HG03521 (cell line): ENCODE results near the gene CSNK2A2.
A peak's percentile ranks its signal among the peaks of the same experiment; 100 is the strongest.

ENCODE experiments used
- ATAC-seq: cut with Tn5 transposase; IDR thresholded peaks from one replicate; pipeline ENCODE4 v1.9.1; 2021; ENCODE audit warnings: mild to moderate bottlenecking, moderate library complexity; ENCODE audit not compliant: unreplicated experiment

CSNK2A2 gene

DNA sequence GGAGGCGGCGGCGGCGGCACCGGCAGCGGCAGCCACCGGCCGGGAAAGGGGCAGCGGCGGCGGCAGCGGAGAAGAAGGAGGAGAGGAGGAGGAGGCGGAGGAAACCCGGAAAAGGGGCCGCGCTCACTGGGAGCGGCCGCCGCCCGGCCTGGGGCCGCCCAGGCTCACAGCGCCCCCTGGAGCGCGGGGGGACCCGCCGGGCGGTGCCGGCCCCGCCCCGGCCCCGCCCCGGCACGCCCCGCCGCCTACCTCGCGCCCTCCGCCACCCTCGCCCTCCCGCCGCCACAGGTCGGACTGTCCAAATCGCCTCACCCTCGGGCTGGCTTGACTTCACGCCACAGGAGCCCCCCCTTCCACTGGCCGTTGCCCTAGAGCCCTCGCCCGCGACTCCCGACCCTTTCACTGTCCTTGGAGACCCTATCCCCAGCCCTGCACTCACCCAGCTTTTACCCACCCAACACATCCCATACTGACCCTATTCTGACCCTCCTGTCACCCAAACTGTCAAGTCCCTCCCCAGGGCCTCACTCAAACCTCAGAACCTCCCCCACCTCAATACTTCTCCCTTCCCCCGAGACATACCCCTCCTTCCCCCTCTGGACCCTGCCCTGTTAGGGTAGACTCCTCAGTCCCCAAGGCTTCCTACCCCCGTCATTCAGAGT lies at the start of gene CSNK2A2:
Gene CSNK2A2, minus strand, starts transcription at position 85 of the 662 bp plus-strand sequence. CDS start 370 bp downstream, outside the sequence.
- peak; percentile 89 for ATAC-seq

GRCh38 chr16:58243528-58244004 lies 45.7 kb upstream of the CSNK2A2 start:
- ATAC-seq: peak; percentile 87

DNA sequence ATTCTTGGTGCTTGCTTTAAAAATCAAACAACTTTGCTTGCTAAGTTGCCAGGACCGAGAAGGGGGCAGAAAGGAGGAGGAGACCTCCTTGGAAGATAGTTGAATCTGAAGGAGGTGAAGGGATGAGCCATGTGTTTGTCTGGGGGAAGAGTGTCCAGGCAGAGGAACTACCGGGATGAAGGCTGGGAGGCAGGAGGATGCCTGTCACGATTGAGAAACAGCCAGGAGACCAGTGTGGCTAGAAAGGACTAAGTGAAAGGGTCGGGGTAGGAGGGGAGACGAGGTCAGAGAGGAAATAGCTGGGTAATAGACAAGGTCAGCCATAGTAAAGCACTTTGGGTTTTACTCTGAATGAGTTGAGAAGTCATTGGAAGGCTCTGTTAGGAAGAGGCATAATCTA lies 38.9 kb upstream of the CSNK2A2 start:
- ATAC-seq: no peak

GRCh38 chr16:58236231-58236690 lies 38.4 kb upstream of the CSNK2A2 start:
- ATAC-seq: peak; percentile 88

GRCh38 chr16:58235663-58236062 lies 37.8 kb upstream of the CSNK2A2 start:
- no peak for ATAC-seq

DNA sequence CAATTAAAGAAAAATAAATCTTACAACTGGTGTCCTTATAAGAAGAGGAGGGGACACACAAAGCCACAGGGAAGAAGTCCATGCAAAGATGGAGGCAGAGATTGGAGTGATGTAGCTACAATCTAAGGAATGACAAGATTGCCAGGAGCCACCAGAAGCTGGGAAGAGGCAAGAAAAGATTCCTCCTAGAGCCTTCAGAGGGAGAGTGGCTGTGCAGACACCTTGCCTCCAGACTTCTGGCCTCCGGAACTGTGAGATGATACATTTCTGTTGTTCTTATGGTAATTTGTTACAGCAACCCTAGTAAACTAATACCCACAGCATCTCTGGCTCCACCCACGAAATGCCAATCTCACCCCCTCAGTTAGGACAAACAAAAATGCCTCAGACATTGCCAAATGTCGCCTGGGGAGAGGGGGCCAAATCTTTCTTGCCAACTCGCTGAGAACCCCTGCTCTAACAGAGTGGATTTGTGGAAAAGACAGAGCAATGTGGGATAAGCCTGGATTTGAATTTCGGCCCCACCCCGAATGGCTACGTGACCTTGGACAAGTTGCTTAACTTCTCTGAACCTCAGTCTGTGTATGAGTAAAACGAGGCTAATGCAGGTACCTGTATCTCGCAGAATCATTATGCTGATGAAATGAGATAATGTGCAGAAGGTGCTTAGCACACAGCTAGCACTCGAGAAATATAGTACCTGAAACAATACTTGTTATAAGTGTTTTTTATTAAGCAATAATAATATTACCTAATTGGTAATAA lies 37.1 kb upstream of the CSNK2A2 start:
- no peak for ATAC-seq

DNA sequence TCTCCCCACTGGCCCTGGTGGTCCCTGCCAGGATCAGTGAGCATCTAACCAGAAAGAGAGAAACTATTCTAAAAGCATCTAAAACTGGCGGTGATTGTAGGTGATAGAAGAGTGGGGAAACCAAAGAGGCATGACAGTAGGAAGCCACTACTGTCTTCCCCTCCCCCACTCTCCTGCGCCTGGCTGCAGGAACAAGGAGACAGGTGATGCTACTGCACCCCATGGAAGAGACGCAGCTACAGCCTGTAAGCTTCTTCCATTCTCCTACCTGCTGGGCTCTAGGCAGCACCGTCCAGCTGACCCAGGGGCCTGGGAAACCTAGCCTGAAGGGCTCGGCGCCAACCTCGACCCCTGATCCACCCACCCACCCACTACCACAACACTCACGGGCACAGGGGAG lies 32.4 kb upstream of the CSNK2A2 start:
- no peak for ATAC-seq

DNA sequence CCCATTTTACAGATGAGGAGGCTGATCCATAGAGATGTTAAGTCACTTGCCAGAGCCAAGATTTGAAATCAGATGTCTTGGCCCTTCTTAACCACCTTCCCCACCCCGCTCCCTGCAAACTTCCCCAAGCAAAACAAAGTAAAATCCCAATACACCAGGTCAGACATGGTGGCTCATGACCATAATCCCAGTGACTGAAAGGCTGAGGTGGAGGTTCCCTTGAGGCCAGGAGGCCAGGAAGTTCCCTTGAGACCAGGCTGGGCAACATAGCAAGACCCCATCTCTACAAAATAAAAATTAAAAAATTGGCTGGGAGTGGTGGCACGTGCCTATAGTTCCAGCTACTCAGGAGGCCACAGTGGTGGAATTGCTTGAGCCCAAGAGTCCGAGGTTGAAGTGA lies 28.9 kb upstream of the CSNK2A2 start:
- ATAC-seq: no peak

DNA sequence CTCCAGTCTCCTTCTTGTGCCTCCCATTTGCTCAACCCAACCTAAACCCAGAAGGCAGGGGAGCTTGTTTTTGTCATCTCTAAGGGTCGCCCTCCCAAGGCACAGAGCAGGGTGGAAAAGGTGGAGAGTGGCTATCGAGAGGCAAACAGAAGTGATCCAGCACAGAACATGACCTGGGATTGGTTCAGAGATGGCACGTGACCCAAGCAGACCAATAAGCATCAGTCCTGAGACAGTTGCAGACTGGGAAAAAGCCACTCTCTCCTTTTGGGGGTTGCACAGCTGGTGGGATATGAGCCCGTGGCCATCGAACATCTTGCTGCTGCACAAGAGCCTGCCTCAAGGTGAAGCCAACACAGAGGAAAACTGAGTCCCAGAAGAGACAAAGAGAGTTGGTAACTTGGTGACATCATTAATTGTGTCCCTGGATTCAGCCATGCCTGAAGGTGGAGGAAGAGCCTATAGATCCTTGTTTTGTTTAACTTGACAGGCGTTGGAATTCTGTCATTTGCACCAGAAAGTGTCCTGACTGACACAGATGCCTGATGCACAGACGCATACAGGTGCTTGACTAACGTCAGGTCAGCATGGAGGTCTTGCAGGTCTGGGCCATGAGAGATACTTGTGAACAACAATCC lies 28.2 kb upstream of the CSNK2A2 start:
- no peak for ATAC-seq

- no peak for ATAC-seq
Measured at GRCh38 chr16:58222532-58223316, 24.8 kb upstream of the CSNK2A2 start.

- no peak for ATAC-seq
Measured at GRCh38 chr16:58219432-58219831, 21.5 kb upstream of the CSNK2A2 start.

GRCh38 chr16:58218786-58219185 lies 20.9 kb upstream of the CSNK2A2 start:
- no peak for ATAC-seq

DNA sequence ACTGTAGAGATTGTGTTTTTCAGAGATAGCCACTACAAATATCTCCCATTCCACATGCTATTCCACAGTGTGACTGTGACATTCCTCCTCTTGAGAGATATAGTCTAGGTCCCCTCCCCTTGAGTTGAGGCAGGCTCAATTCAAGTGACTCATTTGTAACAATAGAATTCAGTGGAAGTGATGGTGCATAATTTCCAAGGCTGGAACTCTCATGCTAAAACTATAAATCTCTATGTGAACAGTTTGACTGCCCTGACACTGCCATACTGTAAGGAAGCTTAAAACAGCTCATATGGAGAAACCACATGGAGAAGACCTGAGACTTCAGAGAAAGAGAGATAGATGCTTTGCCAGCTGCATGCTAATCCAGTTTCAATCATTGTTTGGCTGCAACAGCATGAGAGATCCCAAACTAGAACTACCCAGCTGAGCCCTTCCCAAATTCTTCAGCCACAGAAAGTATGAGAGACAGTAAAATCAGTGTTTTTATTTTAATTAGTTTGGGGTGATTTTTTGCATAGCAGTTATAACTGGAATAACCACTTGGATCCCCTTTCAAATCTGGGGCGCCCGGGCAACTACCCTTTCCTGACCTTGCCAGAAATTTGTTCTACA lies 19.5 kb upstream of the CSNK2A2 start:
- no peak for ATAC-seq

- no peak for ATAC-seq
Measured at GRCh38 chr16:58212824-58213655, 15.1 kb upstream of the CSNK2A2 start.

DNA sequence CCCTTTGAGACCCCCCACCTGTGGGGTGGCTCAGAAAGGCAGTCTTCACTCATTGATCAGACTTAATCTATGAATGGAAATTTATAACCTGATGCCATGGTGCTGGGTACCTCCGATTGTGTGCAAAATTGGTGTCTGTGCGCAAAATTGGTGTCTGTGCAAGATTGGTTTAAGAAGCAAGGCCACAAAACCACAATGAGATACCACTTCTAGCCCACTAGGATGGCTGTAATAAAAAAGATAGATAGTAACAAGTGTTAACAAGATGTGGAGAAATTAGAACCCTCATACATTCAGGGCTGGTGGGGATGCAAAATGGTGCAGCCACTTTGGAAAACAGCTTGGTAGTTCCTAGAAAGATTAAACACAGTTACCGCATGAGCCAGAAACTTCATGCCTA lies 13.9 kb upstream of the CSNK2A2 start:
- ATAC-seq: no peak

- no peak for ATAC-seq
Measured at GRCh38 chr16:58211245-58211644, 13.3 kb upstream of the CSNK2A2 start.

DNA sequence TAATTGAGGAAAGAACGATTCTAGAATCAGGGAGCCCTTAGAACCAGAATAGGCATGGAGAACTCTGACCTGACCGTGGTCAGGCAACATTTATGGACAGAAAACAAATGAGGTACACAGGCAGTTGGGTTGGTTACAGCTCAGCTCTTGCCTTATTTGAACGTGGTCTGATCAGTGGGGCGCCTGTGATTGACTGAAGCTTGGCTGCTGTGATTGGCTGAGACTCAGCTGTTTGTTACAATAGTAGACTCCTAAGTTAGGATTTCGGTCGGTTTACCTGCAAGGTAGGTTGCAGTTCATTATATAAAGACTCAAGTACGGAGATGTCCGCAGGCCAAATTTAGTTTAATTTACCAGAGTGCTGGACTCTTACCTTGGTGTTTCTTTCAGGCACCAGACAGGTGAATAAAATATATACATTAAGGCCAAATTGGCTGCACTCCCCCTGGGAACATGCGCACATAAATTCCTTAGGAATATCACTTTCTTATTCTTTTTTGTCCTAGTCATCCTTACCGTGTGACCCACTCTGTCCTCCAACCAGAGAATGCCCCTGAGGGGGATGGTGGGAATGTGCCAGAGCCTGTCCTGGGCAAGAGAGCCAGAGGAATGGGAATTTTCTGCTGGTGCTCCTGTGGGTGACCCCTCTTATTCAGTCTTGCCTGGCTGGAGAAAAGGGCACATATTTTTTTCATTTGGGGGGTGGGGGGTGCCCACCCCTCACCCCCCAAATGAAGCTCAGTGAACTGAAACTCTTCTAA lies 7.5 kb upstream of the CSNK2A2 start:
- no peak for ATAC-seq

DNA sequence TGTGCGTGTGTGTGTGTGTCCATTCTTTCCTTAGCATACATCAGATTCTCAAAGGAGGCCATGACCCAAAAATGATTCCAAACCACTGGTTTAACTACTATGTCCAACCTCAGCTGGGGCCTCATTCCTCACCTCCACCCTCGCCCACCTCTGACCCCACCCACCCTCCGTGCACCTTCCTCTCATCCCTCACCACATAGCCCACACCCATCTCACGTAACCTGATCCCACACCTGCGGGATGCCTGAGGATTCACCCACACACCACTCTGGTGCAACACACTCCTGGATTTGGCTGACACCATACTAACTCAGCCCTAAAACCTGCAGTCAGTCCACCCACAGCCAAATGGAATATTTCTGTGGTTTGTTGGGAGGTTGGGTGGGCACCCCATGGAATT lies 3.3 kb upstream of the CSNK2A2 start:
- no peak for ATAC-seq
